ENCODE measurements around the gene CNTN5.

Gene CNTN5

GRCh38 chr11:100068116-100068515 lies 1047.4 kb downstream of the CNTN5 start:
- no peak for DNase-seq (ENCODE audit: low spot score)

GRCh38 chr11:100072131-100072530 lies 1051.4 kb downstream of the CNTN5 start:
- no peak for DNase-seq (ENCODE audit: low spot score)

GRCh38 chr11:100080381-100080780 lies 1059.6 kb downstream of the CNTN5 start:
- DNase-seq (ENCODE audit: low spot score): no peak

- no peak for DNase-seq (ENCODE audit: low spot score)
Observed at GRCh38 chr11:100080821-100081220, 1060.1 kb downstream of the CNTN5 start.

GRCh38 chr11:100093698-100094097 lies 1072.9 kb downstream of the CNTN5 start:
- DNase-seq (ENCODE audit: low spot score): no peak

- no peak for DNase-seq (ENCODE audit: low spot score)
Observed at GRCh38 chr11:100094121-100094865, 1073.5 kb downstream of the CNTN5 start.

- DNase-seq (ENCODE audit: low spot score): no peak
Observed at GRCh38 chr11:100095809-100096208, 1075.1 kb downstream of the CNTN5 start.

GRCh38 chr11:100098560-100098959 lies 1077.8 kb downstream of the CNTN5 start:
- no peak for DNase-seq (ENCODE audit: low spot score)

GRCh38 chr11:100105255-100105981 lies 1084.7 kb downstream of the CNTN5 start:
- no peak for DNase-seq (ENCODE audit: low spot score)

GRCh38 chr11:100105982-100106358 lies 1085.2 kb downstream of the CNTN5 start:
- peak; percentile 63 for DNase-seq (ENCODE audit: low spot score)

- DNase-seq (ENCODE audit: low spot score): no peak
Observed at GRCh38 chr11:100119176-100119575, 1098.4 kb downstream of the CNTN5 start.

- DNase-seq (ENCODE audit: low spot score): no peak
Observed at GRCh38 chr11:100133114-100133513, 1112.4 kb downstream of the CNTN5 start.

GRCh38 chr11:100141201-100141600 lies 1120.5 kb downstream of the CNTN5 start:
- no peak for DNase-seq (ENCODE audit: low spot score)

- no peak for DNase-seq (ENCODE audit: low spot score)
Observed at GRCh38 chr11:100151944-100152343, 1131.2 kb downstream of the CNTN5 start.

GRCh38 chr11:100152766-100153165 lies 1132.0 kb downstream of the CNTN5 start:
- no peak for DNase-seq (ENCODE audit: low spot score)

- DNase-seq (ENCODE audit: low spot score): no peak
Observed at GRCh38 chr11:100163471-100163870, 1142.7 kb downstream of the CNTN5 start.

GRCh38 chr11:100174881-100175280 lies 1154.1 kb downstream of the CNTN5 start:
- DNase-seq (ENCODE audit: low spot score): no peak

- no peak for DNase-seq (ENCODE audit: low spot score)
Observed at GRCh38 chr11:100176456-100176855, 1155.7 kb downstream of the CNTN5 start.

- DNase-seq (ENCODE audit: low spot score): no peak
Observed at GRCh38 chr11:100177651-100178050, 1156.9 kb downstream of the CNTN5 start.

GRCh38 chr11:100182350-100182749 lies 1161.6 kb downstream of the CNTN5 start:
- DNase-seq (ENCODE audit: low spot score): no peak

- no peak for DNase-seq (ENCODE audit: low spot score)
Observed at GRCh38 chr11:100182927-100183326, 1162.2 kb downstream of the CNTN5 start.

- DNase-seq (ENCODE audit: low spot score): no peak
Observed at GRCh38 chr11:100185588-100185987, 1164.8 kb downstream of the CNTN5 start.

GRCh38 chr11:100188137-100188783 lies 1167.5 kb downstream of the CNTN5 start:
- DNase-seq (ENCODE audit: low spot score): no peak
